ENCODE measurements around the gene MYLK. TPM values are rescaled to one million over a fixed set of nuclear protein-coding genes. Genes with fewer than 3 reads are reported as not detected.

The MYLK gene
- total and polyA plus RNA-seq, 9 of the 15 experiments (the other 6 are each of a cell fraction or from before 2014, with no cell fraction given) = 0.11 to 0.53 (median 0.18) TPM; not detected in 2

- H4K20me1 ChIP-seq (replicated peaks; ENCODE audit: control insufficient read depth, insufficient read depth, low read length) = no peaks in the 10 kb centered on the region
- H3K36me3 ChIP-seq (ENCODE audit: control insufficient read depth, insufficient read depth, low read length) = no peaks in the 10 kb centered on the region
- no peak overlapping the region for H3K4me3 ChIP-seq
- H3K9me1 ChIP-seq (ENCODE audit: control insufficient read depth, insufficient read depth, low read length) = no peaks in the 10 kb centered on the region
- DNase-seq (ENCODE audit: extremely low read depth in 1 of 4, low spot score in 3 of 4) = no peak
- H3K9ac ChIP-seq (ENCODE audit: insufficient read depth in 1 of 2, low read depth in 2 of 2, low read length in 2 of 2) = no peak overlapping the region
- H3K27ac ChIP-seq (ENCODE audit: extremely low read depth, low read depth, low read length) = no peak overlapping the region
- no peak overlapping the region for H3K4me2 ChIP-seq (ENCODE audit: insufficient read depth, low read length)
- no peaks in the 10 kb centered on the region for H3K9me3 ChIP-seq (replicated peaks; ENCODE audit: control insufficient read depth, insufficient read depth, low read depth, low read length)
- FAIRE-seq = no peak
- no TSS peak for BruUV-seq (replicated peaks)
- CTCF ChIA-PET (ENCODE audit: low intra/inter-chr PET ratio) = no interaction called here
- peaks cover 0 to 15% of the 10 kb centered on the region in 2 experiments; a peak in 3 of 5 replicates for H3K27me3 ChIP-seq (ENCODE audit: control insufficient read depth in 2 of 2, insufficient read depth in 2 of 2, low read length in 2 of 2)
- intact Hi-C loops (cut with micrococcal nuclease) = no loop called here
- H3K4me1 ChIP-seq (replicated peaks in 1 of 2; ENCODE audit: control insufficient read depth in 2 of 2, insufficient read depth in 2 of 2, low read length in 2 of 2) = no peaks in the 10 kb centered on the region
- H3K79me2 ChIP-seq (ENCODE audit: control insufficient read depth, insufficient read depth, low read length) = no peaks in the 10 kb centered on the region
- POLR2A ChIA-PET = no interaction called here
- in situ Hi-C loops (cut with MboI) = no loop called here
- H2AFZ ChIP-seq (ENCODE audit: low read depth, low read length) = no peak overlapping the region
- WGBS (ENCODE audit: insufficient coverage, low coverage, missing lambda C conversion rate) = 7% methylated on average over 3 of the region's 3 CpGs
- ATAC-seq = no peak
- TF ChIP-seq ZNF3 (CRISPR knock-in tag; IDR thresholded peaks at IDR 0.05) (no peak), ZBTB17 (CRISPR knock-in tag; IDR thresholded peaks at IDR 0.05) (no peak), CBX2 (IDR thresholded peaks at IDR 0.05; ENCODE audit: insufficient read depth, low read length, poor library complexity, severe bottlenecking) (no peak), CXXC5 (CRISPR knock-in tag; IDR thresholded peaks at IDR 0.05) (no peak), GABPB1 (CRISPR knock-in tag; IDR thresholded peaks at IDR 0.05) (no peak), CTBP1 (IDR thresholded peaks at IDR 0.05; ENCODE audit: borderline replicate concordance) (no peak), FOSL1 (tag; conservative IDR thresholded peaks at IDR 0.05) (no peak), RAD51 (IDR thresholded peaks at IDR 0.05; ENCODE audit: borderline replicate concordance, low read depth) (no peak), PRDM10 (IDR thresholded peaks at IDR 0.05; ENCODE audit: partially characterized antibody) (no peak), GTF3C2 (IDR thresholded peaks at IDR 0.05; ENCODE audit: borderline replicate concordance, extremely low read depth, insufficient read length) (no peak), ZNF134 (CRISPR knock-in tag; conservative IDR thresholded peaks at IDR 0.05) (no peak), TBL1XR1 (IDR thresholded peaks at IDR 0.05; ENCODE audit: low read length in 2 of 2) (no peak), EZH2 (IDR thresholded peaks at IDR 0.05; ENCODE audit: borderline replicate concordance, low read depth, low read length) (no peak), THRAP3 (IDR thresholded peaks at IDR 0.05; ENCODE audit: borderline replicate concordance) (no peak), ZNF174 (CRISPR knock-in tag; IDR thresholded peaks at IDR 0.05) (no peak), RB1 (IDR thresholded peaks at IDR 0.05; ENCODE audit: low read depth) (no peak), RFX7 (CRISPR knock-in tag; IDR thresholded peaks at IDR 0.05) (no peak), HOXB6 (CRISPR knock-in tag; IDR thresholded peaks at IDR 0.05; ENCODE audit: borderline replicate concordance) (no peak)
Measured at GRCh38 chr3:123791417-123791816, 92.7 kb downstream of the MYLK start.

Data from K562 (cell line).